GM23338 (cell line): ENCODE results near the gene XPNPEP3.

ENCODE experiments used
- CTCF ChIP-seq, 2 experiments: fragments of 200-600 bp in 1 of 2; sonication (generic) in 1 of 2; conservative IDR thresholded peaks; 2 replicates each; pipeline versions ENCODE4 v1.5.1 to v1.6.1; 2016 to 2017; ENCODE audit warnings: antibody characterized with exemption in 2 of 2, low read depth in 2 of 2, mild to moderate bottlenecking in 2 of 2, moderate library complexity in 1 of 2
- EZH2 ChIP-seq: fragments of 200-600 bp; sonication (generic); IDR thresholded peaks from one replicate; pipeline ENCODE4 v1.8.0; 2017; ENCODE audit warnings: antibody characterized with exemption, mild to moderate bottlenecking, low read depth; ENCODE audit not compliant: unreplicated experiment

- TF ChIP-seq CTCF (conservative IDR thresholded peaks at IDR 0.05; ENCODE audit: low read depth in 2 of 2) = no peak
- no peak for TF ChIP-seq EZH2
Measured at GRCh38 chr22:40951795-40952605, 95.1 kb downstream of the XPNPEP3 start.
